GM19324 (cell line): ENCODE data around the gene GFY.

Experiments used
- ATAC-seq: cut with Tn5 transposase; IDR thresholded peaks from one replicate; pipeline ENCODE4 v1.9.1; 2021; ENCODE audit warnings: mild to moderate bottlenecking, moderate library complexity; ENCODE audit not compliant: unreplicated experiment, low FRiP score

The GFY gene

DNA sequence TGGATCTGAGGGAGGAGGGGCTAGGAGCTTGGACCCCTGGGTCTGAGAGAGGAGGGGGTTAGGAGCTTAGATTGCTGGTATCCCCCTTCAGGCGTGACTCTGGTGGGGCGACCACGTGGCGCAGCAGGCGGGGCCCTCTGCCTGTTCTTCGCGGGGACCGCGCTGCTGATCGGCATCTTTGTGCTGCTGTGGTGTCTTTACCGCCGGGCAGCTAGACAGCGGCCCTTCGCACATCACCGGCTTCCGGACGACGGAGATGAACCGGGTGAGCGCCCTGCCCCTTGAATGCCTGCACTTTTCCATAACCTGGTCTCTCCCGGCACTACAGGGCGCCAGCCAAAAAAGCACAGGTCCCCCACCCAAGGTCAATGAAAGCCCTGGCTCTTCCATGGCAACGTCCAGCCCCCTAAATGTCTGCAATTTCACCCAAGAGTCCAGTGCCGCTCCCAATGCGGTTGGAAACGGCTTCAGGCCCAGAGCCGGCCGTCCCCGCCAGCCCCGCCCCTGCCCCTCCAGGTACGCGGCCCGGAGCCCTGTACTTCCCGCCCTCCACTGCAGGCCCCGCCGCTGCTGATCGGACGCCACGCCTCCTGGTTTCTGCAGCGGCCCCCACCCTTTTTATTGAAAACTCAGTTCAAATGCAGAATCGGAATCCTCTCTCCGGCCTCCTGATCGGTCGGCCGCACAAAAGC is 2.8 kb downstream of the GFY start:
- no peak for ATAC-seq

DNA sequence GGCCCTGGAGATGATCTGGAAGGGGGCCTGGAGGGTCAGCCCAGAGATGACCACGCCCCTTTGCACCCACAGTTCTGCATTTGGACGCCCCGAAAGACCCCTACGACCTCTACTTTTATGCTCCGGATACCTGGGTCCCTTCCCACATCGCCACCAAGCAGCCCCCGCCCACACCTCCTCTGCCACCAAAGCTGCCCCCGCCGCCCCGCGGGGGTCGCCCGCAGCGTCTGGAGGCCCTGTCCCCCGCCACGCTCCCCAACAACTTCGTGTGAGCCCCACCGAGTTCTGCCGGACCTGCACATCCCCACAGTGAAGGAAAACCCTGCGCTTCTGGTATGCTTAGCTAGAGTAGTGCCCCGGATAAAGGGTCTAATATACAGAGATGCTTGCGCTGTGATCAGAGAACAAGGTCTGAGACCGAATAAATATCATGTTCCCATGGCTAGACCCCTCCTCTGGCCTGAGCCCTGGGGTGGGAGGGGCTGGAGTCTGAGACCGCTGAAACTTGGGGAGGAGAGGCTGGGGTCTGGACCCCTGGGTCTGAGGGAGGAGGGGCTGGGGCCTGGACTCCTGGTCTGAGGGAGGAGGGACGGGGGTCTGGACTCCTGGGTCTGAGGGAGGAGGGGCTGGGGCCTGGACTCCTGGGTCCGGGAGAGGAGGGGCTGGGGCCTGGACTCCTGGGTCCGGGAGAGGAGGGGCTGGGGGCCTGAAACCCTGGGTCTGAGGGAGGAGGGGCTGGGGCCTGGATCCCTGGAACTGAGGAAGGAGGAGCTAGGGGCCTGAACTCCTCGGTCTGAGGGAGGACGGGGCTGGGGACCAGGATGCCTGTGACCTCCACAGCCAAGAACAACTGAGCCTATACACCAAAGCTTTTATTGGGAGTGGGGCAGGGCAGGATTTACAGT is 3.6 kb downstream of the GFY start:
- ATAC-seq, result no peak

DNA sequence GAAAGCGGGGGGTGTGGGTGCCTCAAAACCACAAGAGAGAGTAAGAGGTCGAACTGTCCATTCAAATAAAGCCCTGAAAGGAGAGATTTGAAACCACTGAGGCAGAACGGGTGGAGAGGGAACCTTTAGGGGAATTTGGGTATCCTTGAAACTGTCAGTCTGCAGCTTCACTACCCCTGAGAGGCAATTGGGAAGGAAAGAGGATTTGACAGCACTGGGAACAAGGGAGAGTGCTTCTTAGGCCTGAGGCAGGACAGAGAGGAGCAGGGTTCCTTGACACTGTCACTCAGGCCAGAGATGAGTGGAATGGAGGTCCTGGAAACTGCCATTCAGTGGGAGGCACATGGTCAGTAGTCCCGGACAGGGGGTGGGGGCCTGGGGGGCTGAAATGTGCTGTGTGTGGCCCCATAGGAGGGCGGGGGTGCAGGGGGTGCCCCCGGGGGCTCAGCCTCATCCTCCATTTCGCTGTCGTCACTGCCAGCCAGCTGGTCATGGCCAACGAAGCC is 5.0 kb downstream of the GFY start:
- no peak for ATAC-seq

DNA sequence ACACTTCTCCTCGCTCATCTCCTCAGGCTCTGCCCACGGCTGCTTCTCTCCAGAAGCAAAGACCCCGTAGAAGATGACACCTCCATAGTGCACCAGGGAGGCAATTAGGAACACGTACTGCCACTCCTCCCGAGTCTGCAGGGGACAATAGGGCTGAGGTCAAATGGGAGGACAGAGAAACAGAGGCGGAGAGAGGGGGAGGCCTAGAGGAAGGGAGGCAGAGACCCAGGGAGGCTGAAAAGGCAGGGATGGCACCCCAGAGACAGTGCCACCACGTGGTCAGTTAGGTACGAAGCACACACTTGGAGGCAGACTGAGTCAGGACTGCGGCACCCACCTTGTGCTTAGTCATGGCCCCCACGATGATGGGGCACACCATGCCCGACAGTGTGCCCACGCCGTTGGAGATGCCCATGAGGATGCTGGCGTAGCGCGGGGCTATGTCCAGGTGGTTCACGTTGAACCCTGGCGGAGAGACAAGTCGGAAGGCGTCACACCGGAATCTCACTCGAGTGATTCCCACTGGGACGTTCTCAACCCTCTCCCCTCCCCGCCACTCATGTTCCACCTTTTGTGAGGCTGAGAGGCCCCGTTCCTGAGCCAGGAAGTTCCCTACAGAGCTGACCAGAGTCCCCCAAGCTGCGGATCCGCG is 5.6 kb downstream of the GFY start:
- ATAC-seq, result no peak

DNA sequence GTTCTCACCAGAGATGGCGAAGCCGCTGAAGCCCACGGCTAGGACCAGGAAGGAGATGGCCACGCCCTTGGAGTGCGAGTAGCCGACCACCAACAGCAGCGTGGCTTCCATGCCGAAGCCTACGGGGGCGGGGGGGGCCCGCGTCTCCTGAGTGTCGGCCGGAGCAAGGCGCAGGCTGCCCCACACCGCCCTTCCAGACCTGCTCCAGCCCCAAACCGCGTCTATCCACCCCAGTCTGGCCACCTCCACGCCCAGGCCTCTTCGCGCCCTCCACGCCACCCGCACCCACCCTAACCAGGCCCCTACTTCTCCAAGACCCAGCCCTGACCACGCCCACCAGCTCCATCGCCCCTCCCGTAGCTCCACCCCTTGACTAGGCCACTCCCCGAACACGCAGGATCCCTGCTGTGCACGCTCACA is 6.2 kb downstream of the GFY start:
- no peak for ATAC-seq

DNA sequence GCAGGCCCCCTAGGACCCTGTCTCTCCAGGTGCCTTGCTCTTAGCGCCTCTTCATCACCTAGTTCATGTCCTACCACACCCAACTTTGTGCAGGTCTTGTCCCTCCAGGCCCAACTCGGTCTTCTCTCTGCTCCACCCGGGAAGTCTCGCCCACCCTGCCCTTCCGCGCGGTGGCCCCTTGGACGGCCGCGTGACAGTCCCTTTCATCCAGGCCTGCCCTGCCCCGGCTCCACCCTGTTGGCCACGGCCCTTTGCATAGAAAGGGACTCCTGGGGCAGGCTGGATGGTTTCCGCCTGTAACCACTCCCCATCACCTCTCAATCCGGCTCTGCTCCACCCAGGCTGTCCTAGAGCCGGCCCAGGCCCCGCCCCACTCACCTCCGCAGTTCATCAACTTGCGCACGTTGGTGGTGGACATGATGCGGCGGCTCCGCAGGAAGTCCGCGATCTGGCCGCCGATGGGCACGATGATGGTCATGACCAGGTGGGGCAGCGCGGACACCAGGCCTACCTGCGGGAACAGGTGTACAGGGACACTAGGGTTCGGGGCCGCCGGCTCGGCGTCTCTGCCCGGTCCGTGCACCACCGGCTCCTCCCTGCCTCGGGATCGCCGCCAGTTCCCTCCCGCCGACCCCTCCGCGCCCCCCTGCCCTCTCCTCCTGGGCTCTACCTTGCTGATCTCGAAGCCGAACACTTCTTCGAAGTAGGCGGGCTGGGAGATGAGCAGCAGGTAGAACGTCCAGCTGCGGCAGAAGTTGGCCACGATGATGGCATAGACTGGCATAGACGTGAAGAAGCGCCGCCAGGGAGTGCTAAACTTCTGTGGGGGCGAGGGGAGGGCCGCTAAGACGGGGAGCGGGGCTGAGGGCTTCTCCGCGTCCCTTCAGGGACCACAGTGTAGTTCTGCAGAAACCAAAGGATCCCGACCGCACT is 7.2 kb downstream of the GFY start:
- no peak for ATAC-seq

DNA sequence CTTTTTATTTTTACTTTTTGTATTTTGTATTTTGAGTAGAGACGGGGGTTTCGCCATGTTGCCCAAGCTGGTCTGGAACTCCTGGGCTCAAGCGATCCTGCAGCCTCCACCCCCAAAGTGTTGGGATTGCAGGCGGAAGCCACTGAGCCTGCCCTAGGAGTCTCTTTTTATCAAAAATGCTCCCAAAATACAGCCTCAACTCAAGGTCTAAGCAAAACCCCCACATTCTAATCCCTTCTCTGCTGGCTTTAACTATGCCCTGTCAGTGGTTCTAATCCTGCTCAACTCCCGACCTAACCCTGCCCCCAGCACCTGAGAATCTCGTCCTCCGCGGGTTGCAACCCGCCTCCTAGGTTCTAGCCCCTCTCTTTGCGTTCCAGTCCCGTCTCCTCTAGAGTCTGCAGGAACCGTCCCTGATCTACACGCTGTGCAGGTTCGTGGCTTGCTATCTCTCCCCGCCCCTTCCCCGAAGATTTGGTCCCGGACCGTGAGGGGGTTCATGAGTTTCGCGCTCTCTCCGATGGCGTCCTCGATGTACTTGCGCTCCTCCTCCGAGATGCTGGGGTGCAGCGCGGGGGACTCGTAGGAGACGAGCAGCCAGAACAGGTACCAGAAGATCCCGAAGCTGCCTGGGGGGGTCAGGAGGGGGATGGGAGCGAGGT is 8.2 kb downstream of the GFY start:
- ATAC-seq, result no peak

DNA sequence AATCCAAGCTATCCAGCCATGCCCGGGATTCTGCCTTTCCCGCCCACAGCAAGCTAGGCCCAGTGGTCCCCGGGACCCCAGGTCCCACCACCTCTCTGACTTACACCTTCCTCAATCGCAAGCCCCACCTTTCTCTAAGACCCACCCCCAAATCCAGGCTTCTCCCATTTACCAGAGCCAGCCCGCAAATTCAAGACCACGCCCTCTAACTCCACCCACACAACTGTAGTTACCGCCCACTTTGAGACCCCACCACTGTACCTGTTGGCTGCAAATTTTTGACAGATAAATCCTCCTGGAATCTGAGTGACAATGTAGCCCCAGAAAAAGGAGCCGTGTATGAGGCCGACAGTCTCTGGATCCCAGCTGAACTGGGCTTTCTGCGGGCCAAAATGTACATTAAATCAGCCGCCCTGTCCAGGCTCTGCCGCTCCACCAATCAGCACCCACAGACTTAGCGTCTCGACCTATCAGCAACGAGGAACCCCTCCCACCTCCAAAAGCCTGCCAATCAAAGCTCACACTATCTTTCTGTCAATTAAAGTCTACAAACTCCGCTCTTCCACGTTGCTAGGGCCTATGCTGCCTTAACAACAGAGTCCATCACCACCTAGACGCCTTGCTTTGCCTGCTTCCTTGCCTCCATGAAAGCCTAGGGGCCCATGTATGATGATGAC is 9.9 kb downstream of the GFY start:
- no peak for ATAC-seq

DNA sequence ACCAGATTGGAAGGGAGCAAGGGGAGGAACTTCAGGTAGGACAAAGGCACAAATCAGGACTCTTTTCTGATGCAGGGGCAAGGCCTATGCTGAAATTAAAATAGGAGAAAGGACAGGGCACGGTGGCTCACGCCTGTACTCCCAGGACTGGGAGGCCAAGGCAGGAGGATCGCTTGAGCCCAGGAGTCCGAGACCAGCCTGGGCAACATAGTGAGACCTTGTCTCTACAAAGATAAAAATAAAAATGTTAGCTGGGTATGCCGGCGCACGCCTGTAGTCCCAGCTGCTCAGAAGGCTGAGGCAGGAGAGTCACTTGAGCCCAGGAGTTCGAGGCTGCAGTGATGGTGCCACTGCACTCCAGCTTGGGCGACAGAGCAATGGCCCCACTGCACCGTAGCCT is 10.5 kb downstream of the GFY start:
- no peak for ATAC-seq

DNA sequence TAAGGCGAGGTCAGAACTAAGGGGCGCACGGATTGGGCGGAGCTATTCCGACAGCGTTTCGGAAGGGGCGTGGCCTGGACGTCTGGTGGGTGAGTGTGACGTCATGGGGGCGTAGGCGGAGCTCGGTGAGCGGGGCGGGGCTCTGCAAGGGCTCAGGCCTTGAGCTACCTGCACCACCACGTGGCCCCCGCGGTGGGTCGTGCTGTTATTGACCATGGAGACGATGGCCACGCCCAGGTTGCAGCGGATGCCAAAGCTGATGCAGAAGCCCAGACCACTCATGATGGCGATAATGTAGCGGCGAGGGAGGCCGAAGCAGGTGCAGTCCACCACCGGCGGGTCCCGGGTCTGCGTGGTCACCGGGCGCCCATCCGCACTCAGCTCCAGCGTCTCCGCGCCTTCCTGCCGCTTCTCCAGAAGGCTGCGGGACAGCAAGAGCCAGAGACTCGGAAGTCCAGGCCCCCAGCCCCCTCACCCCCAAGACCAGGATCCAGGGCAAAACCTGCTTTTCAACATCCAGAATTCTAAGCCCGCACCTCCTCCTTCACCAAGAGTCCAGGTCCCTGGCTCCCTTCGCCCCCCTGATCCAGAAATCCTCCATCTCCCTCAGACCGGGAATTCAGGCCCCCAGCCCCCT is 11.3 kb downstream of the GFY start:
- no peak for ATAC-seq

DNA sequence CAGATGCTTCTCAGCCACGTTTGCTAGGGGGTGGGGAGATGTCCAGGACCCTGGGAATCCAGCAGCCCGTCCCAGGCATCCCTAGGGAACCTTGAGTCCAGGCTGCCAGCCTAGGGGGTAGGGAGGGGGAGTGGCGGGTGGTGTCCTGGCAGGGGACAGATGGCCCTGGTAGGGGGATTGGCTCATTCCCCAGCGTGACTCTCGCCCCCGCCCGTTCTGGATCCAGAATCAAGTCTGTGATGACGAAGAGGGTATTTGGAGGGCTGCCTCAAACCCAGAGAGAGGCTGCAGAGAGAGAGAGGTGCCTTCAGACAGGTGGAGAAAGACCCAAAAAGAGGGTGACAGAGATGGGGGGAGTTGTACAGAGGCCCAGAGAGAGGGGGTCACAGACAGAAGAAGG is 12.0 kb downstream of the GFY start:
- ATAC-seq, result no peak

DNA sequence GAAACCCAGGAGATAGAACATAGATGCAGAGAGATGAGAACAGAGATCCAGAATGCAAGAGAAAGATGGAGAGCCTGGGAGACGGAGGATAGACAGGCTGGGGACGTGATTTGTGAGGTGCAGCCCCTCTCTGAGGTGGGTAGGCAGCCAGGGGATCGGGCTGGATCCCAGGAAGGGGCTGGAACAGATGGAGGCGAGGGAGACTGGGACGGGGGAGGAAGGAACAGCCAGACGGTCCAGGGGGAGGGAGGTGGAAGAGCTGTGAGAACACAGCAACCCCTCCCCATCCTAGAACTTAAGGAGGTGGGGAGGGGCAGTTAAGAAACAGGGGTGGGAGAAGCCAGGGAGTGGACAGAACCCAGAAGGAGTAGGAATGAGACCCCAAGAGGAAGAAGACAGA is 13.1 kb downstream of the GFY start:
- ATAC-seq, result no peak

DNA sequence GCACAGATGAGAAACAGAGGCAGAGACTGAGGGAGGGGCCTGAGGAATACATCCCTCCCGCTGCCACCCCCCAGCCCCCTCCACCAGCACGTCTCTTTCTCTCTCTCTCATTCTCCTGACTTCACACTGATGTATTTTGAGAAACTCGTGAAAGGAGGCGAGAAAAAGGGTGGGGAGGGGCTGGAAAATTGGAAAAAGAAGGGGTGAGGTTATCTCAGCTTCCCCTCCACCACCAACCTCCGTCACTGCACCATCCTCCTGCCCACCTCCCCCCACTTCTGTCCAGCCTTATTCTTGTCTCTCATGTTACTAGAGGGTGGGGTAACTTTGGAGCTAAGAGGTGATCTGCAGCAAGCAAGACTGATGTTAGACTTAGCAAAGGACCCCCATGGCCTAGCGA is 14.6 kb downstream of the GFY start:
- ATAC-seq, result no peak

DNA sequence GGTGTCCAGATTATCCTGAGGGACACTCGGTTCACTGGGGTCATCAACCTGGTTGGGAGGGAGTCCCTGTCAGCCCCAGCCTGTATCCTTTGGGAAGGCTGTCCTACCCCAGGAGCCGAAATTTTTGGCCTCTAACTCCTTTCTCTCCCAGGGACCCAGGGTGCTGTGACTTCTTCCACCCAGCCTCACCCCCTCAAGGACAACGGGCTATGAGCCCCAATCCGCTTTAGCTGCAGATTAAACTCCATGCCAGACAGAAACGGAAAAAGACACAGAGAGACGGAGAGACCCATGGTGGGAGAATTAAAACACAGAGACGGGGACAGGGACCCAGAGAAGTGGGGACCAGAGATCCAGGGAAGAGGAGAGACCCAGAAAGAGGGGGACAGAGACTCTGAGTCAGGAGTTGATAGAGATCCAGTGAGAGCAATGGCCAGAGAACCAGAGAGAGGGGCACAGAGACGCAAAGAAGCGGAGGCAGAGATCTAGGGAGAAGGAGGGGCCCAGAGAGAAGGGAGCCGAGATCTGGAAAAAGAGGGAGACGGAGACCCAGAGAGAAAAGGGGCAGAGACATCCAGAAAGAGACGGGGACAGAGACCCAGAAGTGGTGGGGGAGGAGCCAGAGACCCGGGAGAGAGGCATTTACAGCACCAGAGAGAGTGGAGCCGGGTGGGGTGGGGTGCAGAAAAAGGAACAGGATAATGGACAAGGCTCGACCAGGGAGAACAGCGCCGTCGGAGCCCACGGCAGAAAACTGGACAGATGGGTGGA is 15.4 kb downstream of the GFY start:
- no peak for ATAC-seq

DNA sequence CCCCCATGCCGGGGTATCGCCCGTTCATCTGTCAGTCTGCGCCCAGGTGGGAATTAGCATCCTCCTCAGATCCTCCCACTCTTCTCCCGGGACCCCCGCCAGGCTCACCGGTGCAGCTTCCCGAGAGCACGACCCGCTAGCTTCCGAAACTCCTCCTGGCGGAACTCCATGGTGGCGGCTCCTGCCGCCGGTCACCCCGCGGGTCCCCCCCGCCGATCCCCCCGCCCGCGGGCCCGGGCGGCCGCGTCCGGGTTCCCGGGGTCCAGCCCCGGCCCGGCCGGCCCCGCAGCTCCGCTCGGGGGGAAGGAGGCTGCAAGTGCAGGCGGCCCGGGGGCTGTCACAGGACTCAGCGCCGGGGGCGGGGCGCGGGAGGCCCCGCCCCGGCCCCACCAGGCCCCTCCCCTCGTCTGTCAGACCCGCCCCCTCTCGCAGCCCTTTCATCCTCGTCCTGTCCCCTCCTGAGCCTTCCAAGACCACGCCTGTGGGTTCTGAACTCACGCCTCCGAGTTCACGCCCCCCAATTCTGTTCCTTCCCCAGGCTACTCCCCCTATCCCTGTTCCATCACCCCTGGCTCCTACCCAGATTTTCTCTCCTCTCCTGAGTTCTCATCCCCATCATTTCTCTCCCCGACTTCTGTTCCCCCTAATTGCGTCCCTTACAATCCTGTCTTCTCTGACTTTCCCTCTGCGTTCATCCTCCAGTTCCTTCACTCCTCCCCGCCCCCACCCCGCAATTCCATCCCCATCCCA is 16.2 kb downstream of the GFY start, which contains the start of gene SLC17A7:
SLC17A7 (minus strand) TSS at position 318 of the 750 bp plus-strand sequence; CDS start at position 170, 148 bp downstream.
- no peak for ATAC-seq

DNA sequence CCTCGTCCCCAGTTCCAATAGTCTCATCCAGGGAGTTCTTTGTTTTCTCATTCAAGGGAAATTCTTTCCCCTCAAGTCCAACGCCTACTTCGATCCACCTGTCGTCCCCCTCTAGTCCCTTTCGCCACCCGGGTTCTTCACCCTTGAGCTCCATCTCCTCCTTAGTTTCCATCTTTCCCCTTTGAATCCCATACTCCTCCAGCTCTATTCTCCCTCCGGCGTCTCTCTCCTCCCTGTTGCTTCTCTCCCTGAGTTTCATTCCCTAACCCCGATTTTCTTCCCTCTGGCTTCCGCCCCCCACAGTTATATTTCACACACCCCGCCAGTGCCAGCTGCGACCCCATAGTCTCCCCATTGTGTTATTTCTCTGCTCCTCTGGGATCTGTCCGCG is 16.8 kb downstream of the GFY start:
- no peak for ATAC-seq

DNA sequence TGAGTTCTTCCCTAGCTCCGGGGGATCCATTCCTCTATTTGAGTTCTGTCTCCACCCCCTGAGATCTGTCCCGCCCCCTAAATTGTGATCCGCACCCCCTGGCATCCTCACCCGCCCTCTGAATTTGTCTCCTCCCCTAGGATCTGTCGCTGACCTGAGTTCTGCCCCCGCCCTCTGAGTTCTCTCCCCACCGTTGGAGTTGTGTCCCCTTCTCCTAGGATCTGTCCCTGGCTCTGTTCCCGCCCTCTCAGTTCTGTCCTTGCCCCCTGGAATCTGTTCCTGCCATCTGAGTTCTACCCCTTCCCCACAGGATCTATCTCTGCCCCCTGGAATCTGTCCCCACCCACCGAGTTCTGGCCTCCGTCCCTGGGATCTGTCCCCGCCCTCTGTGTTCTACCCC is 17.2 kb downstream of the GFY start:
- ATAC-seq, result no peak
